ENCODE measurements around the gene ANKS1B.
"Not testable (repeated sequence)": the region's sequence is repeated elsewhere in the genome, so short reads cannot be mapped to it uniquely, and the experiment has no call there.

ANKS1B gene

GRCh38 chr12:99343960-99344359 is 640.8 kb downstream of the ANKS1B start:
- no peak for DNase-seq

- DNase-seq: no peak
These were observed 645.1 kb downstream of the ANKS1B start for GRCh38 chr12:99339663-99340062.

- no peak for DNase-seq
These were observed 650.3 kb downstream of the ANKS1B start for GRCh38 chr12:99334285-99335056.

- no peak for DNase-seq
These were observed 651.7 kb downstream of the ANKS1B start for GRCh38 chr12:99332936-99333591.

- no peak for DNase-seq
These were observed 654.5 kb downstream of the ANKS1B start for GRCh38 chr12:99330216-99330615.

- DNase-seq: not testable (repeated sequence)
These were observed 663.5 kb downstream of the ANKS1B start for GRCh38 chr12:99321210-99321609.

GRCh38 chr12:99311373-99311772 is 673.4 kb downstream of the ANKS1B start:
- DNase-seq: no peak

GRCh38 chr12:99309812-99310211 is 674.9 kb downstream of the ANKS1B start:
- DNase-seq: no peak

GRCh38 chr12:99302874-99303273 is 681.9 kb downstream of the ANKS1B start:
- DNase-seq: no peak

- no peak for DNase-seq
These were observed 697.6 kb downstream of the ANKS1B start for GRCh38 chr12:99287136-99287535.

- no peak for DNase-seq
These were observed 700.6 kb downstream of the ANKS1B start for GRCh38 chr12:99284161-99284560.

- DNase-seq: no peak
These were observed 702.1 kb downstream of the ANKS1B start for GRCh38 chr12:99282624-99283023.

- DNase-seq: no peak
These were observed 702.6 kb downstream of the ANKS1B start for GRCh38 chr12:99282086-99282485.

- no peak for DNase-seq
These were observed 703.5 kb downstream of the ANKS1B start for GRCh38 chr12:99281277-99281676.

GRCh38 chr12:99278899-99279298 is 705.8 kb downstream of the ANKS1B start:
- no peak for DNase-seq

GRCh38 chr12:99277591-99278379 is 707.0 kb downstream of the ANKS1B start:
- no peak for DNase-seq

GRCh38 chr12:99271071-99271470 is 713.7 kb downstream of the ANKS1B start:
- no peak for DNase-seq

- DNase-seq: no peak
These were observed 717.7 kb downstream of the ANKS1B start for GRCh38 chr12:99267038-99267437.

GRCh38 chr12:99265648-99266047 is 719.1 kb downstream of the ANKS1B start:
- DNase-seq: no peak

GRCh38 chr12:99261256-99261655 is 723.5 kb downstream of the ANKS1B start:
- no peak for DNase-seq

GRCh38 chr12:99260456-99260996 is 724.2 kb downstream of the ANKS1B start:
- no peak for DNase-seq

- no peak for DNase-seq
These were observed 725.4 kb downstream of the ANKS1B start for GRCh38 chr12:99259040-99259934.

Measured in activated CD8-positive, alpha-beta memory T cell treated with anti-CD3 and anti-CD28 coated beads, Interleukin-2, amount 50 U/mL, for 4 hours (primary cell).